GM04503 (cell line): ENCODE results near the gene GCLC.
"Not testable (repeated sequence)": the region's sequence is repeated elsewhere in the genome, so short reads cannot be mapped to it uniquely, and the experiment has no call there.

Experiments used
- DNase-seq: peaks from one replicate; pipeline ENCODE4 v3.0.0-alpha.2; 2012; ENCODE audit warnings: low read depth

The GCLC gene

DNA sequence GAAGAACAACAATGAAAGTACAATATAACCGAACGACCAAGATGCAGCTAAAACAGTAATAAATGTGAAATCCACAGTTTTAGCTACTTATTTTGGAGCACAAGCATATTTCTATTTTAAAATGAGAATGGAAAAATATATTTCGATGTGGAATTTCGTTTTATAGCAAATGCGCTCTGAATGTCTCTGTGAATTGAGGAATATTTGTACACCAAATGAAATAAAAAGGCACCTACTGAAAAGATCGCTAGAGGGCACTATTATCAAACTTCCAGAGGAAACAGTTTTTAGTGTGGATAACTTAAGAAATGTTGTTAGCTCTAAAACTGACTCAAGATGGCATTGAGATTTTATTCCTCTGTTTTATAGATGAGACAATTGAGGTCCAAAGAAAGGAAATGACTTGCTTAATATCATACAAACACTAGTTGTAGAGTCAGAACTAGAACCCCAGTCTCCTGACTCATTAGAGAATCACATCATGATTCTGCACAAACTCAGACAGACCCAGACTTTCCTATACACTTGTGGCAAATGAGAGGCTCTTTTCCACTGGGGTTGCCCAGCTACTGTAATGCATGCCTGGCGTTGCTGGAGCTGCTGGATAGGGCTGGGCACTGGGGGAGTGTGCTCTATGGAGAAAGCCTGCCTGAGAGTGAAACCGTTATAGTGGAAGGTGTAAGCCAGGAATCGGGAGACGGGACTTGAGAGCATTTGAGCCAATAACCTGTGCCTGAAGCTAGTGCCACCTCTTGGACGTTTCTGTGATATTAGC is 51.9 kb downstream of the GCLC start:
- peak; percentile 21 for DNase-seq

GRCh38 chr6:53487080-53487479 is 57.8 kb downstream of the GCLC start:
- no peak for DNase-seq

GRCh38 chr6:53486679-53487078 is 58.2 kb downstream of the GCLC start:
- no peak for DNase-seq

- no peak for DNase-seq
These were observed 60.2 kb downstream of the GCLC start for GRCh38 chr6:53484476-53485280.

GRCh38 chr6:53483423-53484353 is 61.2 kb downstream of the GCLC start:
- no peak for DNase-seq

- no peak for DNase-seq
These were observed 63.6 kb downstream of the GCLC start for GRCh38 chr6:53481323-53481722.

GRCh38 chr6:53480774-53481173 is 64.1 kb downstream of the GCLC start:
- DNase-seq: not testable (repeated sequence)

- DNase-seq: no peak
These were observed 65.0 kb downstream of the GCLC start for GRCh38 chr6:53479871-53480270.

GRCh38 chr6:53476964-53477363 is 67.9 kb downstream of the GCLC start:
- DNase-seq: peak; percentile 34

GRCh38 chr6:53474010-53474409 is 70.9 kb downstream of the GCLC start:
- no peak for DNase-seq

GRCh38 chr6:53469163-53469562 is 75.7 kb downstream of the GCLC start:
- no peak for DNase-seq

DNA sequence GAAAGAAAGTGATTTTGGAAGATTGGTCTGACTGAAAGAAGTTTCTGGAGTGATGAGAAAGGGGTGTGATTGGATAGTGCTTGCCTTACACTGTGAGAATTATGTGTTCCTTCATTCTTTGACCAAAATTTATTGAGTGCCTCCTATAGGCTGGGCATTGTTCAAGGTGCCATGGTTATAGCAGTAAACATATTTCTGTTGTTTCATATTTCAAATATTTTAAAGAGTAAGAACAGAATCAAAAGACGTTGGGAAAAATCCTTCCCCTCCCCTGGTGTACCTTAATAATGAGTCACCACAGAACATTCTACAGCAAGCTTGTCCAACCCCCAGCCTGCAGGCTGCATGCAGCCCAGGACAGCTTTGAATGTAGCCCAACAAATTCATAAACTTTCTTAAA is 78.6 kb downstream of the GCLC start:
- no peak for DNase-seq

- DNase-seq: no peak
These were observed 79.2 kb downstream of the GCLC start for GRCh38 chr6:53465732-53466131.

DNA sequence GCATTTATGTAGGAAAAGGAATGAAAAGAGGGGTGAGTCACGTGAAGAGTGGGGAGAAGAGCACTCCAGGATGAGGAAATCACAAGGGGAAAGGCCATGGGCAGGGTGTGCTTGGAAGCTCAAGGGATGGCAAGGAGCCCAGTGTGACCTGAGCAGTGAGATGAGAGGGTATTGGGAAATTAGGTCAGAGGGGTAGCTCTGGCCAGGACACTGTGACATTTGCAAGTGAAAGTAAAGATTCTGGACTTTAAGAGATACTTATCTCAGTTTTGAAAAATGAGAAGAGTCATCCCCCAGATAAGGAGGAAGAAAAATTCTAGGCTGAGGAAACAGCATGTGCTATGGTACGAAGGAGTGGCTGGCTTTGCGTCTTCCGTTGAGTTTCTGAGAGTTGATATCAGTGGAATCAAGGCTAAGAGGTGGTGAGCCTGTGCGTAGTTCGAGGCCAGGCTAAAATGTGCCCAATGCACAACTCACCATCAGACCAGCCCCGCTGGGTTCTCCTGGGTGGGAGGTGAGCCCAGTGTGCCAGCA is 79.9 kb downstream of the GCLC start:
- no peak for DNase-seq

DNA sequence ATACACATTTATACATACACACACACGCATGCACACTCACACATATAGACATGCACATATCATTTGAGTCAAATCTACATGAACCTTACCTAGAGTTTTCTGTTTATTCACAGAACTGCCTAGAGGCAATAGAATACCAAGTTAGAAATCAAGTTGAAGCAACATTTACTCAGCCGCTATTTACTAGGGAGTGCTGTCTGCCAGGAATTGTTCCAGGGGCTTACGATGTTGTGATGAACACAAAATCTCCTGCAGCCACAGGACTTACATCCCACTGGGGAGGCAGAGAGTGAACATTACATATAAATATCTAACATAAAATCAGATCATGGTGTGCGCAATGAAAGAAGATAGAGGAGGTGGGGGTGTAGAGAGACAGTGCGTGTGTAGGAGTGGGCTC is 80.4 kb downstream of the GCLC start:
- no peak for DNase-seq

- DNase-seq: no peak
These were observed 83.2 kb downstream of the GCLC start for GRCh38 chr6:53461696-53462095.

GRCh38 chr6:53461041-53461656 is 83.8 kb downstream of the GCLC start:
- DNase-seq: no peak

DNA sequence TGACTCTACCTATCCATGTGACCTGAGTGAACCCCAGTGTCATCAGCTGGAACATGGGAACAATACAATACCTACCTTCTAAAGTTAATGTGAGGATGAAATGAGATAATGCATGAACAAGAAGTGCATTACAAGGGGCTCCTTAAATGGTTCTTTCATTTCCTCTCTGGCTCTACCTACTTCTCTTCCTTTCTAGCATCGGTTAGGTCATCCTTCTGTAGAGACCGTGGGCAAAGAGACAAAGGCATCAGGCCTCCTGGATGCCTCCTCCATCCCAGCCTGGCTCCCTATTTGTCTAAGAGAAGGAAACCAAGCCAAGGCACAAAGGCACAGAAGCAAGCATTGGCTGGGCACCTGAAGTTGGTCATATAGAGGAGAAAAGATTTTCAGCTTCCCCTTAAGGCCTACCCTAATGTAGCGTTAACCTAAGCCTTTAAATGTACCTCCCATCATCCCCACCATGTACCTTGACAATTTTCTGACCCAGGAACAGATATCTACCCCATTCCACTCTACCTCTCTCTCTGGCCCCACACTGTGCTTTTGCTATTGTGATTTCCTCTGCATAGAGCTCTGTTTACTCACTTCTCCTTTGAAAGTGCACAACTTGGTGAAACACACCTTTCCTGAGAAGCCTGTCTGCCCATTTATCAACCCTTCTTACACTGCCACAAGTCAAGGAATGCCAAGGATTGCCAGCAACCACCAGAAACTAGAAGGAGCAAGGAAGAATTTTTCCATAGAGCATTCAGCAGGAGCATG is 86.6 kb downstream of the GCLC start:
- DNase-seq: no peak

GRCh38 chr6:53456809-53457208 is 88.1 kb downstream of the GCLC start:
- no peak for DNase-seq

DNA sequence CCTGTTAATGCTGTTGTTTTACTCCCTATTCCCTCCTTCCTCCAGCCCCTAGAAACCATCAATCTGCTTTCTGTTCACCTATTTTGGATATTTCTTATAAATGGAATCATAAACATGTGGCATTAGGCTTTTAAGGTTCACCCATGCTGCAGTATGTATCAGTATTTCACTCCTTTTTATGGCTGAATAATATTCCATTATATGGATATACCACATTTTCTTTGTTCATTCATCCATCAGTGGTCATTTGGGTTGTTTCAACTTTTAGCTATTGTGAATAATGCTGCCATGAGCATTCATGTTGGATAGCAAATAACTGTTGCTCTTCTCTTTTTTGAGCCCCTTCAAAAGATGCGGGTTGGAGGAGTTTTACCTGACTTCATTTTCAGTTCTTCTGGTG is 89.2 kb downstream of the GCLC start:
- no peak for DNase-seq

DNA sequence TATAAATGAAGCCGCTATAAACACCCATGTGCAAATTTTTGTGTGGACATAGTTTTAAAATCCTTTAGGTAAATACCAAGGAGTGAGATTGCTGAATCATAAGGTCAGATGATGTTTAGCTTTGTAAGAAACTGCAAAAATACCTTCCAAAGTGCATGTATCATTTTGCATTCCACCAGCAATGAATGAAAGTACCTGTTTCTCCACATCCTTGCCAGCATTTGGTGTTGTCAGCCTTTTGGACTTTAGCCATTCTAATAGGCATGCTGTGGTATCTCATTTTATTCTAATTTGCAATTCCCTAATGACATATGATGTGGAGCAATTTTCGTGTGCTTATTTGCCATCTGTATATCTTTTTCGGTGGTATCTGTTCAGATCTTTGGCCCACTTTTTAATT is 93.7 kb downstream of the GCLC start:
- no peak for DNase-seq
